Fibroblast of skin of back (primary cell): ENCODE data around the gene NUBP2.
"Not testable (repeated sequence)": the region's sequence is repeated elsewhere in the genome, so short reads cannot be mapped to it uniquely, and the experiment has no call there.

ENCODE experiments used
- DNase-seq: peaks from one replicate; pipeline ENCODE4 v3.0.0-alpha.2; 2013

Gene NUBP2

GRCh38 chr16:1786242-1787055 is 3.7 kb downstream of the NUBP2 start:
- no peak for DNase-seq

GRCh38 chr16:1787056-1787321 is 4.2 kb downstream of the NUBP2 start:
- no peak for DNase-seq

GRCh38 chr16:1787322-1788094 is 4.7 kb downstream of the NUBP2 start:
- no peak for DNase-seq

- DNase-seq = no peak
These were observed 5.4 kb downstream of the NUBP2 start for GRCh38 chr16:1788095-1788707.

GRCh38 chr16:1788708-1789100 is 5.9 kb downstream of the NUBP2 start:
- no peak for DNase-seq

- DNase-seq = no peak
These were observed 6.9 kb downstream of the NUBP2 start for GRCh38 chr16:1789643-1790045.

- no peak for DNase-seq
These were observed 7.5 kb downstream of the NUBP2 start for GRCh38 chr16:1790261-1790610.

- DNase-seq = no peak
These were observed 8.0 kb downstream of the NUBP2 start for GRCh38 chr16:1790611-1791255.

- DNase-seq = no peak
These were observed 8.6 kb downstream of the NUBP2 start for GRCh38 chr16:1791256-1791942.

GRCh38 chr16:1791943-1792812 is 9.4 kb downstream of the NUBP2 start:
- DNase-seq = no peak

- DNase-seq = no peak
These were observed 10.2 kb downstream of the NUBP2 start for GRCh38 chr16:1792836-1793577.

- DNase-seq = no peak
These were observed 10.9 kb downstream of the NUBP2 start, which contains the start of gene IGFALS for GRCh38 chr16:1793578-1794220. TSS of gene IGFALS (minus strand) at chr16:1793705. CDS start at chr16:1793652, 53 bp downstream.

- no peak for DNase-seq
These were observed 11.6 kb downstream of the NUBP2 start for GRCh38 chr16:1794221-1794871.

GRCh38 chr16:1794908-1795666 is 12.3 kb downstream of the NUBP2 start:
- DNase-seq = no peak

- DNase-seq = not testable (repeated sequence)
These were observed 16.5 kb downstream of the NUBP2 start for GRCh38 chr16:1799263-1799662.

GRCh38 chr16:1800701-1801100 is 17.9 kb downstream of the NUBP2 start:
- no peak for DNase-seq

GRCh38 chr16:1807626-1808025 is 24.9 kb downstream of the NUBP2 start:
- DNase-seq = no peak

GRCh38 chr16:1808691-1809090 is 25.9 kb downstream of the NUBP2 start:
- DNase-seq = no peak

- DNase-seq = no peak
These were observed 26.6 kb downstream of the NUBP2 start for GRCh38 chr16:1809281-1809801.
